ENCODE results near the gene BCORL1. TPM values are rescaled to one million over a fixed set of nuclear protein-coding genes. Genes with fewer than 3 reads are reported as not detected.

Gene BCORL1
- total and polyA plus RNA-seq, 2 of the 8 experiments (the other 6 are each of a cell fraction or from before 2014, with no cell fraction given): 1.4 to 6.2 TPM

GRCh38 chrX:130032552-130032951 is 50.1 kb downstream of the BCORL1 start:
- no peak overlapping the region for H3K23ac ChIP-seq (ENCODE audit: insufficient read length)
- no peak for TF ChIP-seq KDM1A (IDR thresholded peaks at IDR 0.05; ENCODE audit: borderline replicate concordance, low read length)
- TF ChIP-seq JUND (IDR thresholded peaks at IDR 0.05; ENCODE audit: low read length): no peak
- TF ChIP-seq, protein P1, sequence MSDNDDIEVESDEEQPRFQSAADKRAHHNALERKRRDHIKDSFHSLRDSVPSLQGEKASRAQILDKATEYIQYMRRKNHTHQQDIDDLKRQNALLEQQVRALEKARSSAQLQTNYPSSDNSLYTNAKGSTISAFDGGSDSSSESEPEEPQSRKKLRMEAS (IDR thresholded peaks at IDR 0.05): no peak
- no peak for TF ChIP-seq CHD2 (IDR thresholded peaks at IDR 0.05; ENCODE audit: low read length)
- TF ChIP-seq SUZ12 (IDR thresholded peaks at IDR 0.05; ENCODE audit: low read length): no peak
- TF ChIP-seq BCL11A (IDR thresholded peaks at IDR 0.05; ENCODE audit: low read depth in 2 of 2, low read length in 2 of 2): no peak
- TF ChIP-seq GABPA (IDR thresholded peaks at IDR 0.05; ENCODE audit: borderline replicate concordance, insufficient read depth, low read length): no peak
- TF ChIP-seq NRF1 (IDR thresholded peaks at IDR 0.05; ENCODE audit: low read depth, low read length): no peak
- TF ChIP-seq NANOG (IDR thresholded peaks at IDR 0.05; ENCODE audit: insufficient read depth, low read depth, low read length, poor library complexity, severe bottlenecking): no peak
- no peak for TF ChIP-seq TAF7 (optimal IDR thresholded peaks at IDR 0.05; ENCODE audit: borderline replicate concordance, low read depth, low read length)
- H3K4me2 ChIP-seq (ENCODE audit: insufficient read depth in 1 of 2, low read depth in 2 of 2, low read length in 2 of 2): no peak overlapping the region
- no peak overlapping the region for H2BK15ac ChIP-seq (ENCODE audit: low read length)
- FAIRE-seq (no peak), DNase-seq (ENCODE audit: low read depth in 1 of 2, low spot score in 2 of 2) (no peak)
- no peak overlapping the region for H2BK5ac ChIP-seq (ENCODE audit: low read depth, low read length)
- no peaks in the 10 kb centered on the region for H4K20me1 ChIP-seq (replicated peaks in 1 of 2; ENCODE audit: control insufficient read depth in 1 of 2, insufficient read depth in 2 of 2, low read length in 2 of 2)
- no peak overlapping the region for H3K4me3 ChIP-seq (ENCODE audit: extremely low read depth in 1 of 4, insufficient read depth in 2 of 4, low read depth in 3 of 4, low read length in 4 of 4)
- no peak overlapping the region for H4K8ac ChIP-seq (ENCODE audit: extremely low read depth, insufficient read depth, low read length)
- H2AK5ac ChIP-seq (ENCODE audit: low read depth, low read length): no peak overlapping the region
- H3K36me3 ChIP-seq (ENCODE audit: control insufficient read depth in 2 of 4, insufficient read depth in 4 of 4, low read length in 3 of 4): peaks cover 0 to 7% (median 0%) of the 10 kb centered on the region in 4 experiments; a peak in 3 of 8 replicates
- no peak overlapping the region for H3K4ac ChIP-seq (replicated peaks; ENCODE audit: insufficient read length, low read depth, low read length)
- WGBS, 2 experiments (ENCODE audit: extremely low coverage in 1 of 2, insufficient coverage in 1 of 2, insufficient read length in 1 of 2, insufficient replicate concordance in 2 of 2, low coverage in 1 of 2, low lambda C conversion rate in 2 of 2, missing lambda C conversion rate in 1 of 2): 86% methylated on average over 1 of the region's 3 CpGs; no CpG with 5 or more reads in 1 of the 2 experiments
- H4K91ac ChIP-seq (replicated peaks; ENCODE audit: insufficient read length, low read length): no peak overlapping the region
- no peaks in the 10 kb centered on the region for H3K9me3 ChIP-seq (ENCODE audit: insufficient read depth in 2 of 2, low read depth in 1 of 2, low read length in 1 of 2)
- no peaks in the 10 kb centered on the region for H3K79me2 ChIP-seq (ENCODE audit: control insufficient read depth in 1 of 2, insufficient read depth in 2 of 2, low read length in 2 of 2)
- H3K27ac ChIP-seq (ENCODE audit: low read depth, low read length): no peak overlapping the region
- H3K9ac ChIP-seq (replicated peaks in 1 of 4; ENCODE audit: extremely low read depth in 1 of 4, low read depth in 3 of 4, low read length in 3 of 4): no peak overlapping the region
- H3K14ac ChIP-seq (ENCODE audit: insufficient read length): no peak overlapping the region
- H3K27me3 ChIP-seq (replicated peaks in 1 of 4; ENCODE audit: control insufficient read depth in 3 of 4, extremely low read depth in 1 of 4, insufficient read depth in 3 of 4, low read length in 3 of 4): no peaks in the 10 kb centered on the region
- H2BK12ac ChIP-seq (ENCODE audit: low read depth, low read length): no peak overlapping the region
- no peak overlapping the region for H2AFZ ChIP-seq (ENCODE audit: low read length)
- CTCF ChIA-PET (ENCODE audit: partially characterized antibody): interaction anchor here (1.1 to 2.0 kb wide), 3 partner anchors 36 to 106 kb away, joined by 4 to 5 read pairs (median 5); no protein-coding TSS in a partner anchor
- H2BK120ac ChIP-seq (replicated peaks; ENCODE audit: low read depth, low read length): no peak overlapping the region
- no peaks in the 10 kb centered on the region for H3K23me2 ChIP-seq (ENCODE audit: low read depth, low read length)
- POLR2A ChIA-PET (ENCODE audit: partially characterized antibody): no interaction called here
- H3K18ac ChIP-seq (ENCODE audit: extremely low read depth, low read length): no peak overlapping the region
- no peak overlapping the region for H4K5ac ChIP-seq (ENCODE audit: insufficient read length, low read depth, low read length)
- no peak overlapping the region for H2BK20ac ChIP-seq (ENCODE audit: low read length)
- H3K4me1 ChIP-seq (replicated peaks in 1 of 4; ENCODE audit: control insufficient read depth in 3 of 4, insufficient read depth in 4 of 4, low read length in 3 of 4): peaks cover 0 to 8% (median 0%) of the 10 kb centered on the region in 4 experiments; a peak in 1 of 7 replicates
- H3K79me1 ChIP-seq (ENCODE audit: low read depth, low read length): no peaks in the 10 kb centered on the region
- no peak overlapping the region for H3K56ac ChIP-seq (replicated peaks; ENCODE audit: insufficient read length, low read depth, low read length)
